ENCODE measurements around the gene RIPPLY3.
A peak's percentile ranks its signal among the peaks of the same experiment; 100 is the strongest.
"Not testable (repeated sequence)": the region's sequence is repeated elsewhere in the genome, so short reads cannot be mapped to it uniquely, and the experiment has no call there.

Gene RIPPLY3

GRCh38 chr21:36981977-36982700 is 24.4 kb upstream of the RIPPLY3 start:
- Histone ChIP-seq H3K4me3 (ENCODE audit: low read length in 2 of 2) (no peak overlapping the region), H3K36me3 (ENCODE audit: control insufficient read depth in 2 of 2, insufficient read depth in 2 of 2, low read length in 2 of 2) (no peaks in the 10 kb centered on the region), H3K27ac (ENCODE audit: low read depth in 2 of 2, low read length in 2 of 2) (no peak overlapping the region), H3K27me3 (ENCODE audit: control insufficient read depth in 2 of 2, insufficient read depth in 2 of 2, low read length in 2 of 2) (no peaks in the 10 kb centered on the region), H3K4me1 (ENCODE audit: control insufficient read depth in 2 of 2, insufficient read depth in 2 of 2, low read length in 2 of 2) (peaks cover 3 to 11% of the 10 kb centered on the region in 2 donors), H3K9ac (ENCODE audit: low read depth in 1 of 2, low read length in 2 of 2) (no peak overlapping the region), H3K9me3 (ENCODE audit: control insufficient read depth in 2 of 2, low read length in 2 of 2) (no peaks in the 10 kb centered on the region)

DNA sequence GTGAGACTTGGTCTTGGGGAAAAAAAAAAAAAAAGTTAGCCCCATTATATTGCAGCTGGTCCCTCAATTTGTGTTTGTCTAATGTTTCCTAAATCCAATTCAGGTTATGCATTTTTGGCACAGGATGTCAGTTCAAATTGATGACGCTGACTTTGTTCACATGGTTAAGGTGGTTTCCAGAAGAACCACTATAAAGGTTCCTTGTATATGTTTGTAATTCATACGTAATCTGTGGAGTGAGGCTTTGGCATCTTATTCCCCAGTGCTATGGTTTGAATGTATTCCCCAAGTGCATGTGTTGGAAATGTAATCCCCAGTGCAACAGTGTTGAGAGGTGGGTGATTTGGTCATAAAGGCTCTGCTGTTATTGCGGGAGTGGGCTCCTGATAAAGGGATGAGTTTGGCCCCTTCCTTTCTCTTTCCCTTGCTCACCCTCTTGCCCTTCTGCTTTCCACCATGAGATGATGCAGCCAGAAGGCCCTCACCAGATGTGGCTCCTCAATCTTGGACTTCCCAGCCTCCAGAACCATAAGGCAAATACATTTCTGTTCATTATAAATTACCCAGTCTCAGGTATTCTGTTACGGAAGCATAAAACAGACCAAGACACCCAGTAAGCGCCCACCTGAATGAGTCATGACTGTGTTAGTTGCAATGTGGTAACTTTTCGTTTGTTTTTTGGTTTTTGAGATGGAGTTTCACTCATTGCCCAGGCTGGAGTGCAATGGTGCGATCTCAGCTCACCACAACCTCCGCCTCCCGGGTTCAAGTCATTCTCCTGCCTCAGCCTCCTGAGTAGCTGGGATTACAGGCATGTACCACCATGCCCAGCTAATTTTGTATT is 20.5 kb upstream of the RIPPLY3 start:
- Histone ChIP-seq H3K27ac (ENCODE audit: low read depth in 2 of 2, low read length in 2 of 2) (no peak overlapping the region), H3K27me3 (ENCODE audit: control insufficient read depth in 2 of 2, insufficient read depth in 2 of 2, low read length in 2 of 2) (no peaks in the 10 kb centered on the region)

GRCh38 chr21:36987845-36988244 is 18.7 kb upstream of the RIPPLY3 start:
- no peak overlapping the region for H3K9ac ChIP-seq (ENCODE audit: low read depth in 1 of 2, low read length in 2 of 2)
- H3K4me3 ChIP-seq (ENCODE audit: low read length in 2 of 2) = no peak overlapping the region

More for the DNA sequence above, 20.5 kb upstream of the RIPPLY3 start:
- Histone ChIP-seq H3K9me3 (ENCODE audit: control insufficient read depth in 2 of 2, low read length in 2 of 2) (no peaks in the 10 kb centered on the region), H3K9ac (ENCODE audit: low read depth in 1 of 2, low read length in 2 of 2) (no peak overlapping the region), H3K4me1 (ENCODE audit: control insufficient read depth in 2 of 2, insufficient read depth in 2 of 2, low read length in 2 of 2) (peaks cover 0 to 4% of the 10 kb centered on the region in 2 donors), H3K36me3 (ENCODE audit: control insufficient read depth in 2 of 2, insufficient read depth in 2 of 2, low read length in 2 of 2) (no peaks in the 10 kb centered on the region), H3K4me3 (ENCODE audit: low read length in 2 of 2) (no peak overlapping the region)

GRCh38 chr21:36988536-36988935 is 18.0 kb upstream of the RIPPLY3 start:
- Histone ChIP-seq H3K27ac (ENCODE audit: low read depth in 2 of 2, low read length in 2 of 2) (no peak overlapping the region), H3K4me3 (ENCODE audit: low read length in 2 of 2) (no peak overlapping the region), H3K27me3 (ENCODE audit: control insufficient read depth in 2 of 2, insufficient read depth in 2 of 2, low read length in 2 of 2) (no peaks in the 10 kb centered on the region), H3K9me3 (ENCODE audit: control insufficient read depth in 2 of 2, low read length in 2 of 2) (no peaks in the 10 kb centered on the region), H3K36me3 (ENCODE audit: control insufficient read depth in 2 of 2, insufficient read depth in 2 of 2, low read length in 2 of 2) (no peaks in the 10 kb centered on the region), H3K4me1 (ENCODE audit: control insufficient read depth in 2 of 2, insufficient read depth in 2 of 2, low read length in 2 of 2) (peaks cover 0 to 3% of the 10 kb centered on the region in 2 donors), H3K9ac (ENCODE audit: low read depth in 1 of 2, low read length in 2 of 2) (no peak overlapping the region)

More at GRCh38 chr21:36987845-36988244, 18.7 kb upstream of the RIPPLY3 start:
- peaks cover 0 to 3% of the 10 kb centered on the region in 2 donors for H3K4me1 ChIP-seq (ENCODE audit: control insufficient read depth in 2 of 2, insufficient read depth in 2 of 2, low read length in 2 of 2)
- no peak overlapping the region for H3K27ac ChIP-seq (ENCODE audit: low read depth in 2 of 2, low read length in 2 of 2)
- no peaks in the 10 kb centered on the region for H3K27me3 ChIP-seq (ENCODE audit: control insufficient read depth in 2 of 2, insufficient read depth in 2 of 2, low read length in 2 of 2)
- H3K9me3 ChIP-seq (ENCODE audit: control insufficient read depth in 2 of 2, low read length in 2 of 2) = no peaks in the 10 kb centered on the region
- H3K36me3 ChIP-seq (ENCODE audit: control insufficient read depth in 2 of 2, insufficient read depth in 2 of 2, low read length in 2 of 2) = no peaks in the 10 kb centered on the region

GRCh38 chr21:36989199-36989698 is 17.3 kb upstream of the RIPPLY3 start:
- not testable (repeated sequence) for H3K36me3 ChIP-seq (ENCODE audit: control insufficient read depth in 2 of 2, insufficient read depth in 2 of 2, low read length in 2 of 2)
- Histone ChIP-seq H3K9ac (ENCODE audit: low read depth in 1 of 2, low read length in 2 of 2) (peak overlapping the region; percentile 70 to 78), H3K27ac (ENCODE audit: low read depth in 2 of 2, low read length in 2 of 2) (peak overlapping the region; percentile 90 to 92)

DNA sequence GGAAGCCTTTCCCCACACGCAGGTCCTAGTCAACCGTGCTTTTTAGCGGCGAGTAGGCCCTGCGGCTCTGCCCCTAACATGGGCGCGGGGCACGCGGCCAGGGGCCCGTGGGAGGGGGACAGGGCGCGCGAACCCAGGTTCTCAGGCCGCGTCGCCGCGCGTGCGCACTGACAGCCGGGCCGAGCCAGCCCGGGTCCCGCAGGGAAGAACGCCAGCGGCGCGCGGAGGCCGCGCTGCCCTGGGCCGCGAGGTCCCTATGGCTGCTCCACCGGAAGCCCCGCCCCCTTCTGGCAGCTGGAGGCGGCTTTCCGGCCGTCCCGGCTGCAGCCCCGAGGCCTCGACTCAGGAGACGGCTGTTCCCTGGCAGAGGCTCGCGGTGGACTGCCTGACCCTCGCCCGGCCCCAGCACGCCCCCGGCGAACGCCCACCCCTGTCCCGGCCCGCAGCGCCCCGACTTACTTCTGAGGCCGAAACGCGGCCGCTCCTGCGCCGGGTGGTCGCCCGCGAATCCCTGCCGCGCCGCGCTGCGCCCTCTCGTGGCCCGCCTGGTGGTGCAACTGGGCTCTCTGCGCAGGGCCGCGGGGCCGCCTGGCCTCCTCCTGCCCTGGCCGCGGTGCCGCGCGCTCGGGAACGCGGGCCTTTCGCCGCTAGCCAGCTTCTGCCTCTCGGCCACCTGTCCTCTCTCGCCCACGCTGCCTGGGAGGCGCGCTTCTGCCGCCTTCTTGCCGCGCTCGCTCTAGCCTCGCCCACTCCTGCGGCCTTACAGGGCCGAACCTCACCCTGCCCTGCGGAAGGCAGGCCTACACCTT is 16.6 kb upstream of the RIPPLY3 start:
- H3K27me3 ChIP-seq (ENCODE audit: control insufficient read depth in 2 of 2, insufficient read depth in 2 of 2, low read length in 2 of 2) = no peaks in the 10 kb centered on the region
- H3K4me3 ChIP-seq (ENCODE audit: low read length in 2 of 2) = peak overlapping the region; percentile 70
- H3K27ac ChIP-seq (ENCODE audit: low read depth in 2 of 2, low read length in 2 of 2) = peak overlapping the region; percentile 90 to 92

More at GRCh38 chr21:36989199-36989698, 17.3 kb upstream of the RIPPLY3 start:
- H3K27me3 ChIP-seq (ENCODE audit: control insufficient read depth in 2 of 2, insufficient read depth in 2 of 2, low read length in 2 of 2); H3K4me1 ChIP-seq (ENCODE audit: control insufficient read depth in 2 of 2, insufficient read depth in 2 of 2, low read length in 2 of 2); H3K9me3 ChIP-seq (ENCODE audit: control insufficient read depth in 2 of 2, low read length in 2 of 2): not testable (repeated sequence)
- H3K4me3 ChIP-seq (ENCODE audit: low read length in 2 of 2) = peak overlapping the region; percentile 70

GRCh38 chr21:36990508-36991205 is 15.8 kb upstream of the RIPPLY3 start:
- H3K27ac ChIP-seq (ENCODE audit: low read depth in 2 of 2, low read length in 2 of 2) = peak overlapping the region; percentile 90 to 92
- no peaks in the 10 kb centered on the region for H3K27me3 ChIP-seq (ENCODE audit: control insufficient read depth in 2 of 2, insufficient read depth in 2 of 2, low read length in 2 of 2)
- peaks cover 0 to 3% of the 10 kb centered on the region in 2 donors for H3K4me1 ChIP-seq (ENCODE audit: control insufficient read depth in 2 of 2, insufficient read depth in 2 of 2, low read length in 2 of 2)
- H3K4me3 ChIP-seq (ENCODE audit: low read length in 2 of 2) = peak overlapping the region; percentile 70
- H3K9me3 ChIP-seq (ENCODE audit: control insufficient read depth in 2 of 2, low read length in 2 of 2) = no peaks in the 10 kb centered on the region
- H3K9ac ChIP-seq (ENCODE audit: low read depth in 1 of 2, low read length in 2 of 2) = peak overlapping the region in 1 of 2 donors; percentile 78
- H3K36me3 ChIP-seq (ENCODE audit: control insufficient read depth in 2 of 2, insufficient read depth in 2 of 2, low read length in 2 of 2) = no peaks in the 10 kb centered on the region

More for the DNA sequence above, 16.6 kb upstream of the RIPPLY3 start:
- Histone ChIP-seq H3K9me3 (ENCODE audit: control insufficient read depth in 2 of 2, low read length in 2 of 2) (no peaks in the 10 kb centered on the region), H3K4me1 (ENCODE audit: control insufficient read depth in 2 of 2, insufficient read depth in 2 of 2, low read length in 2 of 2) (peaks cover 0 to 3% of the 10 kb centered on the region in 2 donors), H3K36me3 (ENCODE audit: control insufficient read depth in 2 of 2, insufficient read depth in 2 of 2, low read length in 2 of 2) (no peaks in the 10 kb centered on the region), H3K9ac (ENCODE audit: low read depth in 1 of 2, low read length in 2 of 2) (peak overlapping the region; percentile 70 to 78)

DNA sequence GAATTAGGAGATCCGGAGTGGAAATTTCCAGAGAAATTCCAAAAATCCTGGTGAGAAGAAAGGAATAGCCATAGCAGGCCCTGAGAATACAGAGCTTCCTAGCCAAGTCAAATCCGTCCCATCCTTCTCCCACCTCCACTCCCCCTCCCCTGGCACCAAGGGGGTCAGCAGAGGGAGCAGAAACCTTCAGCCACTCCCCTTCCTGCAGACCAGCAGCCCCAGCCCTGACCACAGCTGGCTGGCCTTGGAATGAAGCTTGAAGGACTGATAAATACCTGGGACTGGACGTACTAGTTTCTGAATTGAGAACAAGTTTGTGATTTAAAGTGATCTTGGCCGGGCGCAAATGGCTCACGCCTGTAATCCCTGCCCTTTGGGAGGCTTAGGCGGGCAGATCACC is 13.8 kb upstream of the RIPPLY3 start:
- Histone ChIP-seq H3K36me3 (ENCODE audit: control insufficient read depth in 2 of 2, insufficient read depth in 2 of 2, low read length in 2 of 2) (no peaks in the 10 kb centered on the region), H3K27me3 (ENCODE audit: control insufficient read depth in 2 of 2, insufficient read depth in 2 of 2, low read length in 2 of 2) (peaks cover 0 to 2% of the 10 kb centered on the region in 2 donors), H3K9me3 (ENCODE audit: control insufficient read depth in 2 of 2, low read length in 2 of 2) (no peaks in the 10 kb centered on the region), H3K9ac (ENCODE audit: low read depth in 1 of 2, low read length in 2 of 2) (no peak overlapping the region), H3K4me3 (ENCODE audit: low read length in 2 of 2) (no peak overlapping the region), H3K4me1 (ENCODE audit: control insufficient read depth in 2 of 2, insufficient read depth in 2 of 2, low read length in 2 of 2) (peaks cover 0 to 3% of the 10 kb centered on the region in 2 donors), H3K27ac (ENCODE audit: low read depth in 2 of 2, low read length in 2 of 2) (no peak overlapping the region)

- H3K27ac ChIP-seq (ENCODE audit: low read depth in 2 of 2, low read length in 2 of 2) = no peak overlapping the region
- H3K4me1 ChIP-seq (ENCODE audit: control insufficient read depth in 2 of 2, insufficient read depth in 2 of 2, low read length in 2 of 2) = no peaks in the 10 kb centered on the region
- no peaks in the 10 kb centered on the region for H3K9me3 ChIP-seq (ENCODE audit: control insufficient read depth in 2 of 2, low read length in 2 of 2)
- peaks cover 0 to 2% of the 10 kb centered on the region in 2 donors for H3K27me3 ChIP-seq (ENCODE audit: control insufficient read depth in 2 of 2, insufficient read depth in 2 of 2, low read length in 2 of 2)
- no peak overlapping the region for H3K4me3 ChIP-seq (ENCODE audit: low read length in 2 of 2)
- no peak overlapping the region for H3K9ac ChIP-seq (ENCODE audit: low read depth in 1 of 2, low read length in 2 of 2)
- H3K36me3 ChIP-seq (ENCODE audit: control insufficient read depth in 2 of 2, insufficient read depth in 2 of 2, low read length in 2 of 2) = no peaks in the 10 kb centered on the region
These were observed 11.9 kb upstream of the RIPPLY3 start for GRCh38 chr21:36994501-36995158.

All from mucosa of rectum (tissue), 2 donors.